Subcutaneous abdominal adipose tissue (tissue), 5 donors: Measurements from ENCODE around the gene PARD3B.

Source experiments
- H3K27ac ChIP-seq: one replicate; pipeline ENCODE4 v1.7.0; 2013; ENCODE audit warnings: low read depth, mild to moderate bottlenecking, inconsistent platforms, low read length, moderate library complexity
- H3K27me3 ChIP-seq, 5 donors: one replicate each; pipeline ENCODE4 v1.7.0; 2013; ENCODE audit warnings: low read length in 5 of 5, inconsistent platforms in 1 of 5; ENCODE audit not compliant: control insufficient read depth in 5 of 5, insufficient read depth in 4 of 5
- H3K36me3 ChIP-seq, 5 donors: one replicate each; pipeline ENCODE4 v1.7.0; 2013; ENCODE audit warnings: low read length in 5 of 5; ENCODE audit not compliant: control insufficient read depth in 5 of 5, insufficient read depth in 5 of 5
- H3K4me1 ChIP-seq, 5 donors: one replicate each; pipeline ENCODE4 v1.7.0; 2013; ENCODE audit warnings: low read length in 5 of 5, mild to moderate bottlenecking in 3 of 5, moderate library complexity in 1 of 5; ENCODE audit not compliant: control insufficient read depth in 5 of 5, insufficient read depth in 5 of 5
- H3K4me3 ChIP-seq, 5 donors: one replicate each; pipeline ENCODE4 v1.7.0; 2013; ENCODE audit warnings: low read length in 5 of 5, low read depth in 1 of 5
- H3K9ac ChIP-seq, 5 donors: one replicate each; pipeline ENCODE4 v1.7.0; 2013; ENCODE audit warnings: low read length in 5 of 5, mild to moderate bottlenecking in 4 of 5, moderate library complexity in 3 of 5
- H3K9me3 ChIP-seq, 5 donors: one replicate each; pipeline ENCODE4 v1.7.0; 2013; ENCODE audit warnings: low read length in 5 of 5; ENCODE audit not compliant: control insufficient read depth in 5 of 5
- donor health status: healthy.
- donor health status: healthy.
- donor health status: healthy.
- donor health status: healthy.
- donor health status: healthy.

The PARD3B gene

GRCh38 chr2:204973616-204974015 lies 428.3 kb downstream of the PARD3B start:
- Histone ChIP-seq H3K9ac (no peak overlapping the region), H3K4me1 (peaks cover 0 to 12% (median 4%) of the 10 kb centered on the region in 5 donors), H3K27ac (no peak overlapping the region), H3K4me3 (no peak overlapping the region), H3K9me3 (no peaks in the 10 kb centered on the region), H3K27me3 (no peaks in the 10 kb centered on the region), H3K36me3 (no peaks in the 10 kb centered on the region)

- no peaks in the 10 kb centered on the region for H3K36me3 ChIP-seq
- peaks cover 0 to 12% (median 4%) of the 10 kb centered on the region in 5 donors for H3K4me1 ChIP-seq
- no peak overlapping the region for H3K9ac ChIP-seq
- H3K9me3 ChIP-seq = no peaks in the 10 kb centered on the region
- H3K27me3 ChIP-seq = no peaks in the 10 kb centered on the region
- H3K4me3 ChIP-seq = no peak overlapping the region
- no peak overlapping the region for H3K27ac ChIP-seq
These were observed 429.2 kb downstream of the PARD3B start for GRCh38 chr2:204974487-204974886.

GRCh38 chr2:204977914-204978313 lies 432.6 kb downstream of the PARD3B start:
- Histone ChIP-seq H3K27me3 (no peaks in the 10 kb centered on the region), H3K4me3 (no peak overlapping the region), H3K4me1 (peaks cover 0 to 9% (median 0%) of the 10 kb centered on the region in 5 donors), H3K36me3 (no peaks in the 10 kb centered on the region), H3K9ac (no peak overlapping the region), H3K9me3 (no peaks in the 10 kb centered on the region), H3K27ac (no peak overlapping the region)

GRCh38 chr2:204982303-204982702 lies 437.0 kb downstream of the PARD3B start:
- H3K4me3 ChIP-seq = no peak overlapping the region
- H3K27me3 ChIP-seq = no peaks in the 10 kb centered on the region

GRCh38 chr2:204984518-204984917 lies 439.2 kb downstream of the PARD3B start:
- Histone ChIP-seq H3K4me1 (peaks cover 0 to 3% (median 0%) of the 10 kb centered on the region in 5 donors), H3K27ac (no peak overlapping the region), H3K9me3 (no peaks in the 10 kb centered on the region), H3K27me3 (no peaks in the 10 kb centered on the region), H3K4me3 (no peak overlapping the region), H3K9ac (no peak overlapping the region), H3K36me3 (no peaks in the 10 kb centered on the region)

More at GRCh38 chr2:204982303-204982702, 437.0 kb downstream of the PARD3B start:
- Histone ChIP-seq H3K27ac (no peak overlapping the region), H3K36me3 (no peaks in the 10 kb centered on the region), H3K4me1 (peaks cover 0 to 3% (median 0%) of the 10 kb centered on the region in 5 donors), H3K9ac (no peak overlapping the region), H3K9me3 (no peaks in the 10 kb centered on the region)

GRCh38 chr2:204986641-204987040 lies 441.4 kb downstream of the PARD3B start:
- Histone ChIP-seq H3K9ac (no peak overlapping the region), H3K36me3 (no peaks in the 10 kb centered on the region), H3K27me3 (no peaks in the 10 kb centered on the region), H3K4me1 (peaks cover 0 to 3% (median 0%) of the 10 kb centered on the region in 5 donors), H3K4me3 (no peak overlapping the region), H3K27ac (no peak overlapping the region), H3K9me3 (no peaks in the 10 kb centered on the region)

GRCh38 chr2:204988836-204989235 lies 443.6 kb downstream of the PARD3B start:
- Histone ChIP-seq H3K9ac (no peak overlapping the region), H3K27ac (no peak overlapping the region), H3K36me3 (no peaks in the 10 kb centered on the region), H3K27me3 (no peaks in the 10 kb centered on the region), H3K4me1 (no peaks in the 10 kb centered on the region), H3K4me3 (no peak overlapping the region), H3K9me3 (no peaks in the 10 kb centered on the region)

- Histone ChIP-seq H3K9ac (no peak overlapping the region), H3K36me3 (no peaks in the 10 kb centered on the region)
These were observed 444.6 kb downstream of the PARD3B start for GRCh38 chr2:204989877-204990276.

GRCh38 chr2:205001300-205001966 lies 456.2 kb downstream of the PARD3B start:
- Histone ChIP-seq H3K36me3 (no peaks in the 10 kb centered on the region), H3K9me3 (no peaks in the 10 kb centered on the region), H3K4me1 (no peaks in the 10 kb centered on the region), H3K4me3 (no peak overlapping the region), H3K27ac (no peak overlapping the region), H3K27me3 (no peaks in the 10 kb centered on the region), H3K9ac (no peak overlapping the region)

More at GRCh38 chr2:204989877-204990276, 444.6 kb downstream of the PARD3B start:
- Histone ChIP-seq H3K4me1 (no peaks in the 10 kb centered on the region), H3K9me3 (no peaks in the 10 kb centered on the region), H3K27me3 (no peaks in the 10 kb centered on the region), H3K4me3 (no peak overlapping the region), H3K27ac (no peak overlapping the region)

GRCh38 chr2:205002390-205002789 lies 457.1 kb downstream of the PARD3B start:
- Histone ChIP-seq H3K9me3 (no peaks in the 10 kb centered on the region), H3K36me3 (no peaks in the 10 kb centered on the region), H3K4me3 (no peak overlapping the region), H3K9ac (no peak overlapping the region), H3K27me3 (no peaks in the 10 kb centered on the region), H3K27ac (no peak overlapping the region), H3K4me1 (no peaks in the 10 kb centered on the region)
